Measurements from ENCODE around the gene RASGRP2.

Gene RASGRP2

DNA sequence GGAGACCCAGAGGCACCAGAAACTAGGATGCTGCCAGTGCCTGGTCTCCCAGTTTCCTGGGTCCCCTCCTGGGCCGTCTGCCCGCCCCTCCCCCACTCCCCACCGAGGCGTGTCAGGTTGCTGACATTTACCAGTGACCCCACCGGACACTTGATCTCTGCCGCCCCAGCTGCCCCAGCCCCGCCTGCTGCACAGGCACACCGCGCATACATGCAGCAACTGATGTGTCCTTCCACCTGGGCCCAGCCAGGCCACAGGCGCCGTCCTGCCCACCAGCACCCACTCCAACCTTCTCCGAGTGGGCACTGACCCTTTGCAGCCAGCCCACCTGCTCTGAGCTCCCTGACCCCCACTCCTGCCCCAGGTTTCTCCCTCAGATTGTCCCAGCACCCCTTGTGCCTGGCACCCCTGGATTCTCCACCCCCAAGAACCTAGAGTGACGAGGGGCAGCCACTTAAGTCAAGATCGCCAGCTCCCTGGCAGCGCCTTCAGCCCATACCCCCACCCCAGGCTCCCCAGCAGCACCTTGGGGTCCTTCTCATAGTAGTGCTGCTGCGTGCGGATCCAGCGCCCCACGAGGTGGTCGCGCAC is 15.3 kb upstream of the RASGRP2 start:
- TF ChIP-seq, protein P1, sequence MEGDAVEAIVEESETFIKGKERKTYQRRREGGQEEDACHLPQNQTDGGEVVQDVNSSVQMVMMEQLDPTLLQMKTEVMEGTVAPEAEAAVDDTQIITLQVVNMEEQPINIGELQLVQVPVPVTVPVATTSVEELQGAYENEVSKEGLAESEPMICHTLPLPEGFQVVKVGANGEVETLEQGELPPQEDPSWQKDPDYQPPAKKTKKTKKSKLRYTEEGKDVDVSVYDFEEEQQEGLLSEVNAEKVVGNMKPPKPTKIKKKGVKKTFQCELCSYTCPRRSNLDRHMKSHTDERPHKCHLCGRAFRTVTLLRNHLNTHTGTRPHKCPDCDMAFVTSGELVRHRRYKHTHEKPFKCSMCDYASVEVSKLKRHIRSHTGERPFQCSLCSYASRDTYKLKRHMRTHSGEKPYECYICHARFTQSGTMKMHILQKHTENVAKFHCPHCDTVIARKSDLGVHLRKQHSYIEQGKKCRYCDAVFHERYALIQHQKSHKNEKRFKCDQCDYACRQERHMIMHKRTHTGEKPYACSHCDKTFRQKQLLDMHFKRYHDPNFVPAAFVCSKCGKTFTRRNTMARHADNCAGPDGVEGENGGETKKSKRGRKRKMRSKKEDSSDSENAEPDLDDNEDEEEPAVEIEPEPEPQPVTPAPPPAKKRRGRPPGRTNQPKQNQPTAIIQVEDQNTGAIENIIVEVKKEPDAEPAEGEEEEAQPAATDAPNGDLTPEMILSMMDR (IDR thresholded peaks at IDR 0.05; ENCODE audit: low read depth, low read length): no peak

GRCh38 chr11:64758330-64759079 is 14.6 kb upstream of the RASGRP2 start:
- DNase-seq (ENCODE audit: extremely low read depth, low read depth): no peak

More for the DNA sequence above, 15.3 kb upstream of the RASGRP2 start:
- no peak for DNase-seq (ENCODE audit: extremely low read depth, low read depth)

DNA sequence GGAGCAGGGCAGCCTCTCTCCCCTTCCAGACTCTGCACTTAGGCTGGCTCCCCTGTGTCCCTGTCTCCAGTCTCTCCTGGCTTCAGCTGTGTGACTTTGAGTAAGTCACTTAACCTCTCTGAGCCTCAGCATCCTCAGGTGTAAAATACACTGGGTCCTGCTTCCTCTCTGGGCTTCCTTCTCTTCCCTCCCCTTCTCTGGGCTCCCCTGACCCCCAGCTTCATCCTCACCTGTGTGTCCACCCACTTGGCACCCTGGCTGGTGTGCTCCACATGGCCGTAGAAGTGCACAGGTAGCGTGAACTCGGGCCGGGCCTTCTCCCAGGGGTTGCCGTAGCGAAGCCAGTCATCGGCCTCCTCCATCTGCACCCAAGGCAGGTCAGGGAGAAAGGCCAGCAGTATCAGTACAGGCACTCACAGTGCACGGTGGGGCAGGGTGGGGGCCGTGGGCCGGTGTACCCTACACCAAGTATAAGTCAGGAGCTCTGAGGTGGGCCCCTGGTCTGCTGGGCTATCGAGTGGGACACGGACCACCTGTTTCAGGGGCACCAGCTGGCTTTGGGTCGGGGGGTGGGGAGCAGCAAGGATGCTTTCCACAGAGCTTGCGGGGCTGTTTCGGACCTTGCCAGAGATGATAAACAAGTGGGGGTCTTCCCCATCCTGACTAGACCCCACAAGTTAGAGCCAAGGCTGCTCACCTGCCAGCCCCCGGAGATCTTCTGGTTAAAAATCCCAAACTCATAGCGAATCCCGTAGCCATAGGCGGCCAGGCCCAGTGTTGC is 13.8 kb upstream of the RASGRP2 start:
- DNase-seq (ENCODE audit: extremely low read depth, low read depth): no peak
- TF ChIP-seq, protein P1 (IDR thresholded peaks at IDR 0.05; ENCODE audit: low read depth, low read length): no peak

More at GRCh38 chr11:64758330-64759079, 14.6 kb upstream of the RASGRP2 start:
- TF ChIP-seq, protein P1 (IDR thresholded peaks at IDR 0.05; ENCODE audit: low read depth, low read length): no peak

GRCh38 chr11:64755681-64756361 is 11.9 kb upstream of the RASGRP2 start:
- DNase-seq (ENCODE audit: extremely low read depth, low read depth): no peak
- TF ChIP-seq, protein P1 (IDR thresholded peaks at IDR 0.05; ENCODE audit: low read depth, low read length): no peak

GRCh38 chr11:64754919-64755662 is 11.1 kb upstream of the RASGRP2 start:
- no peak for DNase-seq (ENCODE audit: extremely low read depth, low read depth)
- TF ChIP-seq, protein P1 (IDR thresholded peaks at IDR 0.05; ENCODE audit: low read depth, low read length): no peak

DNA sequence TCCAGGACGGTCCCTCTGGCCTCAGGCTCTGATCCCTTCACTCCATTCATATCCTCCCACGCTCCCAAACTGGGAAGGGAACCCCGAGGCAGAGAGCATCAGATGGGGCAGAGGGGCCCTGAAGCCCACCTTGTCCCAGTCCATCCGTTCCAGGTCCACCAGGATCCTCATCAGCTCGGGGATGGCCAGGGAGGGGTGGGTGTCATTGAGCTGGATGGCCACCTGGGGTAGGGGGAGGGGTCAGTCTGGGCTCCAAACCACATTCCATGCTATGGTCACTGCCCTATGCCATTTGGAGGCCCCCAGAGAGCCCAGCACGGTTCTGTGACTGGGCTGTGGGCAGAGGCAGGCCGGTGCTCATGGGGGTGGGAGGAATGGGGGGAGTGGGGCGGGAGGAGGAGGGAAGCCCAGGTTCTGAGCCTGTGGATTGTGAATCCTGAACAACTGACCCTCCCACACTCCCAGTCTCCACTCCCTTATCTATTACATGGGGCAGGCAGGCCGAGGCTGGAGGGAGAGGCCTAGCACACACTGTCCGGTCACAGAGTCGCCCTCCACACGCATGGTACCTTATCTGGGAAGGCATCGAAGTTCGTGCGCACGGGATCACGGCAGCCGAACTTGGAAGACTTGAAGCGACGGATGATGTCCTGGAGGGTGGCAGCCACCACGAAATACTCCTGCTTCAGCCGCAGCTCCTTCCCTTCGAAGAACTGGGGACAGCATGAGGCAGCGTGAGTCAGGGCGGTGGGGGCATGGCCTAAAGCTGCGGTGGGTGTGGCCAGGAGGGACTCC is 10.4 kb upstream of the RASGRP2 start:
- TF ChIP-seq, protein P1 (IDR thresholded peaks at IDR 0.05; ENCODE audit: low read depth, low read length): no peak

More for the DNA sequence above, 10.4 kb upstream of the RASGRP2 start:
- DNase-seq (ENCODE audit: extremely low read depth, low read depth): no peak

All from AG09319 (cell line).